K562 (cell line): Measurements from ENCODE around the gene SPATA24. TPM values are rescaled to one million over a fixed set of nuclear protein-coding genes. Genes with fewer than 3 reads are reported as not detected.

Source experiments
- ATF7 ChIP-seq: fragments of 450-650 bp; IDR thresholded peaks from 2 replicates; pipeline ENCODE4 v1.7.1; 2014; ENCODE audit warnings: mild to moderate bottlenecking, moderate library complexity
- BCL6 ChIP-seq: fragments of 250-450 bp; sonication (Bioruptor Pico); IDR thresholded peaks from 2 replicates; pipeline ENCODE4 v1.4.0; 2020
- CEBPB ChIP-seq: fragments of 450-650 bp; IDR thresholded peaks from 2 replicates; pipeline ENCODE4 v1.6.1; 2016; ENCODE audit warnings: missing genetic modification characterization, missing compliant biosample characterization
- ESRRA ChIP-seq: fragments of 450-650 bp; IDR thresholded peaks from 2 replicates; pipeline ENCODE4 v1.6.1; 2014; ENCODE audit warnings: low read depth, mild to moderate bottlenecking, moderate library complexity, borderline replicate concordance
- polyA plus RNA-seq, 8 experiments: library from polyadenylated mRNA; depleted of rRNA in 4 of 8; stranded (reverse) in 5 of 8; unstranded in 3 of 8; fragments of >200 nt; fragmentation: Nextera tagmentation in 2 of 8; fragmentation: Illumina TruSeq in 1 of 8; extraction: Ambion mirVana in 2 of 8; extraction: Trizol in 1 of 8; gene quantifications; 2 replicates each; pipeline versions ENCODE4 v1.2.1 to v1.2.3, GENCODE V29; 2011 to 2014; ENCODE audit warnings: inconsistent platforms in 1 of 8, missing spikeins in 1 of 8
- total RNA-seq, 7 experiments: library from RNA; depleted of rRNA in 6 of 7; stranded (reverse); fragments of >200 nt in 6 of 7; fragmentation: Illumina TruSeq in 2 of 7; extraction: Trizol in 2 of 7; gene quantifications; 2 replicates each; pipeline versions ENCODE4 v1.2.1 to v1.2.3, GENCODE V29; 2011 to 2021; ENCODE audit warnings: low replicate concordance in 1 of 7
- TF ChIP-seq, protein P1 (sequence below), 2 experiments: fragments of 450-650 bp; IDR thresholded peaks; 2 replicates each; pipeline ENCODE4 v1.6.1; 2016; ENCODE audit warnings: mild to moderate bottlenecking in 2 of 2, borderline replicate concordance in 1 of 2, low read depth in 1 of 2, moderate library complexity in 1 of 2
- TF ChIP-seq, protein P2 (sequence below), 2 experiments: fragments of 450-650 bp in 1 of 2; sonication (generic) in 1 of 2; formaldehyde crosslinking in 1 of 2; IDR thresholded peaks in 1 of 2; conservative IDR thresholded peaks in 1 of 2; 2 replicates each; pipeline versions ENCODE4 v1.6.1 to v1.8.1; 2016 to 2023; ENCODE audit warnings: mild to moderate bottlenecking in 2 of 2, moderate library complexity in 2 of 2, inconsistent platforms in 1 of 2, missing genetic modification reagents in 1 of 2
- TF ChIP-seq, protein P3 (sequence below), 2 experiments: fragments of 450-650 bp in 1 of 2; sonication (generic) in 1 of 2; formaldehyde crosslinking in 1 of 2; IDR thresholded peaks; 2 replicates each; pipeline versions ENCODE4 v1.7.1 to v1.9.0; 2016 to 2022; ENCODE audit warnings: inconsistent platforms in 1 of 2, mild to moderate bottlenecking in 1 of 2, missing genetic modification reagents in 1 of 2

Gene SPATA24
- total and polyA plus RNA-seq, 9 of the 15 experiments (the other 6 are each of a cell fraction or from before 2014, with no cell fraction given): 4.1 to 12.6 (median 8.0) TPM

DNA sequence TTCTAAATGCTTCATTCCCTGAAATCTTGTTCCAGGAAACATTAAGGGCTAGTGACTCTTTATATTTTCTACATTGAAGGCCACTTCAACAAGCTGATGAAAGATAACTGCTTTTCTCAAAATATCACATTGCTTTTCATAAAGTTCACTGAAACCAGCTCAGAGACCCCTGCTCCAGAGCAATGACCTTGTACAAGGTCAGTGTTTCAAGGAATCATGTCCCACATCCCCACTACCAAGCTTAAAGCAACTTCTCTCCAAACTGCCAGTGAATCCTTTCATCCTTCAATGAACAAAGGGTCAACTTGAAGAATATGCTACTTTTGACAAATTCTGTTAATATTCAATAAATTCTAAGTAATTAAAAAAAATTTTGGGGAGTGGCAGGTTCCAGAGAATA lies 12.0 kb upstream of the SPATA24 start (continued):
- TF ChIP-seq, protein P1, sequence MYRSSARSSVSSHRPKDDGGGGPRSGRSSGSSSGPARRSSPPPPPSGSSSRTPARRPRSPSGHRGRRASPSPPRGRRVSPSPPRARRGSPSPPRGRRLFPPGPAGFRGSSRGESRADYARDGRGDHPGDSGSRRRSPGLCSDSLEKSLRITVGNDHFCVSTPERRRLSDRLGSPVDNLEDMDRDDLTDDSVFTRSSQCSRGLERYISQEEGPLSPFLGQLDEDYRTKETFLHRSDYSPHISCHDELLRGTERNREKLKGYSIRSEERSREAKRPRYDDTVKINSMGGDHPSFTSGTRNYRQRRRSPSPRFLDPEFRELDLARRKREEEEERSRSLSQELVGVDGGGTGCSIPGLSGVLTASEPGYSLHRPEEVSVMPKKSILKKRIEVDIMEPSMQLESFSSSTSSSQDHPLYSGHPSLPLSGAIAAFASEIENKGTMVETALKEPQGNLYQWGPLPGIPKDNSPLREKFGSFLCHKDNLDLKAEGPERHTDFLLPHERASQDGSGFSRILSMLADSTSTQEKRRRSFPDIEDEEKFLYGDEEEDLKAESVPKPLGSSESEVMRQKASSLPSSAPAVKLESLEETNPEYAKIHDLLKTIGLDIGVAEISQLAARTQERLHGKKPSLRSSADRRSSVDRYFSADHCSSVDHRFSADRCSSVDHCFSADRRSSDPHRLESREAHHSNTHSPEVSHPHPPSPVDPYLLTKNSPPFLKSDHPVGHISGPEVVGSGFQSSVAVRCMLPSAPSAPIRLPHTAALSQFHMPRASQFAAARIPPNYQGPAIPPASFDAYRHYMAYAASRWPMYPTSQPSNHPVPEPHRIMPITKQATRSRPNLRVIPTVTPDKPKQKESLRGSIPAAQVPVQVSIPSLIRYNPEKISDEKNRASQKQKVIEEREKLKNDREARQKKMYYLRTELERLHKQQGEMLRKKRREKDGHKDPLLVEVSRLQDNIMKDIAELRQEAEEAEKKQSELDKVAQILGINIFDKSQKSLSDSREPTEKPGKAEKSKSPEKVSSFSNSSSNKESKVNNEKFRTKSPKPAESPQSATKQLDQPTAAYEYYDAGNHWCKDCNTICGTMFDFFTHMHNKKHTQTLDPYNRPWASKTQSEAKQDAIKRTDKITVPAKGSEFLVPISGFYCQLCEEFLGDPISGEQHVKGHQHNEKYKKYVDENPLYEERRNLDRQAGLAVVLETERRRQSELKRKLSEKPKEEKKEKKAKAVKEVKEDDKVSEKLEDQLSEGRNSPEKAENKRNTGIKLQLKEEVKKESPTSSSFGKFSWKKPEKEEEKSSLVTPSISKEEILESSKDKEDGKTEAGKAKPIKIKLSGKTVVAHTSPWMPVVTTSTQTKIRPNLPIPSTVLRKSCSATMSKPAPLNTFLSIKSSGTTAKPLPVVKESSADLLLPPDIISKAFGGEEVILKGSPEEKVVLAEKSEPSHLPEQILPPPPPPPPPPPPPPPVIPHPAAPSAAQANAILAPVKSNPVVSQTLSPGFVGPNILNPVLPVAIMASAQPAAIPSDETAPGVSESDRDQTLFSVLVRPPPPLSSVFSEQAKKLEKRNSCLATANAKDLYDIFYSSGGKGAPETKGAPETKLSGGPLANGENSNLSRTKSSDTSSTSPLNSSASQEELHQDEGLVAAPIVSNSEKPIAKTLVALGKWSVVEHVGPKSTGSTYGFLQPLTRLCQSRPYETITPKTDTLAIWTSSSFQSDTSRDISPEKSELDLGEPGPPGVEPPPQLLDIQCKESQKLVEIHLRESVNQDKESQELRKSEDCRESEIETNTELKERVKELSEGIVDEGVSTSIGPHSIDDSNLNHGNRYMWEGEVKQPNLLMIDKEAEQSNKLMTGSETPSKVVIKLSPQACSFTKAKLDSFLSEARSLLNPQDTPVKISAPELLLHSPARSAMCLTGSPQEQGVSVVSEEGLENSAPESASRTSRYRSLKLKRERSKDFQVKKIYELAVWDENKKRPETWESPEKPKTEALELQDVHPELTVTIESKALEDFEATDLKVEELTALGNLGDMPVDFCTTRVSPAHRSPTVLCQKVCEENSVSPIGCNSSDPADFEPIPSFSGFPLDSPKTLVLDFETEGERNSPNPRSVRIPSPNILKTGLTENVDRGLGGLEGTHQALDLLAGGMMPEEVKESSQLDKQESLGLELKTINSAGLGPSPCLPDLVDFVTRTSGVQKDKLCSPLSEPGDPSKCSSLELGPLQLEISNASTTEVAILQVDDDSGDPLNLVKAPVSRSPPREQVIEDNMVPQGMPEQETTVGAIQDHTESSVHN (IDR thresholded peaks at IDR 0.05; ENCODE audit: borderline replicate concordance in 1 of 2, low read depth in 1 of 2): no peak
- TF ChIP-seq ESRRA (peak; percentile 75), BCL6 (CRISPR knock-in tag) (no peak), ATF7 (no peak), CEBPB (tag) (no peak)
- TF ChIP-seq, protein P2, sequence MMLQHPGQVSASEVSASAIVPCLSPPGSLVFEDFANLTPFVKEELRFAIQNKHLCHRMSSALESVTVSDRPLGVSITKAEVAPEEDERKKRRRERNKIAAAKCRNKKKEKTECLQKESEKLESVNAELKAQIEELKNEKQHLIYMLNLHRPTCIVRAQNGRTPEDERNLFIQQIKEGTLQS (IDR thresholded peaks at IDR 0.05): no peak
- TF ChIP-seq, protein P2 (CRISPR knock-in tag; conservative IDR thresholded peaks at IDR 0.05): no peak
- TF ChIP-seq, protein P3, sequence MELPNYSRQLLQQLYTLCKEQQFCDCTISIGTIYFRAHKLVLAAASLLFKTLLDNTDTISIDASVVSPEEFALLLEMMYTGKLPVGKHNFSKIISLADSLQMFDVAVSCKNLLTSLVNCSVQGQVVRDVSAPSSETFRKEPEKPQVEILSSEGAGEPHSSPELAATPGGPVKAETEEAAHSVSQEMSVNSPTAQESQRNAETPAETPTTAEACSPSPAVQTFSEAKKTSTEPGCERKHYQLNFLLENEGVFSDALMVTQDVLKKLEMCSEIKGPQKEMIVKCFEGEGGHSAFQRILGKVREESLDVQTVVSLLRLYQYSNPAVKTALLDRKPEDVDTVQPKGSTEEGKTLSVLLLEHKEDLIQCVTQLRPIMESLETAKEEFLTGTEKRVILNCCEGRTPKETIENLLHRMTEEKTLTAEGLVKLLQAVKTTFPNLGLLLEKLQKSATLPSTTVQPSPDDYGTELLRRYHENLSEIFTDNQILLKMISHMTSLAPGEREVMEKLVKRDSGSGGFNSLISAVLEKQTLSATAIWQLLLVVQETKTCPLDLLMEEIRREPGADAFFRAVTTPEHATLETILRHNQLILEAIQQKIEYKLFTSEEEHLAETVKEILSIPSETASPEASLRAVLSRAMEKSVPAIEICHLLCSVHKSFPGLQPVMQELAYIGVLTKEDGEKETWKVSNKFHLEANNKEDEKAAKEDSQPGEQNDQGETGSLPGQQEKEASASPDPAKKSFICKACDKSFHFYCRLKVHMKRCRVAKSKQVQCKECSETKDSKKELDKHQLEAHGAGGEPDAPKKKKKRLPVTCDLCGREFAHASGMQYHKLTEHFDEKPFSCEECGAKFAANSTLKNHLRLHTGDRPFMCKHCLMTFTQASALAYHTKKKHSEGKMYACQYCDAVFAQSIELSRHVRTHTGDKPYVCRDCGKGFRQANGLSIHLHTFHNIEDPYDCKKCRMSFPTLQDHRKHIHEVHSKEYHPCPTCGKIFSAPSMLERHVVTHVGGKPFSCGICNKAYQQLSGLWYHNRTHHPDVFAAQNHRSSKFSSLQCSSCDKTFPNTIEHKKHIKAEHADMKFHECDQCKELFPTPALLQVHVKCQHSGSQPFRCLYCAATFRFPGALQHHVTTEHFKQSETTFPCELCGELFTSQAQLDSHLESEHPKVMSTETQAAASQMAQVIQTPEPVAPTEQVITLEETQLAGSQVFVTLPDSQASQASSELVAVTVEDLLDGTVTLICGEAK (IDR thresholded peaks at IDR 0.05): no peak
- TF ChIP-seq, protein P3 (CRISPR knock-in tag; IDR thresholded peaks at IDR 0.05): no peak
